Stimulated activated CD8-positive, alpha-beta memory T cell treated with anti-CD3 and anti-CD28 coated beads, Interleukin-12 subunit alpha, Interleukin-12 subunit beta, amount 100 ng/mL, for 24 hours (primary cell): ENCODE data around the gene RRBP1.

Source experiments
- DNase-seq: peaks from one replicate; pipeline ENCODE4 v3.0.0-alpha.2; 2020; ENCODE audit errors: extremely low read depth

Gene RRBP1

DNA sequence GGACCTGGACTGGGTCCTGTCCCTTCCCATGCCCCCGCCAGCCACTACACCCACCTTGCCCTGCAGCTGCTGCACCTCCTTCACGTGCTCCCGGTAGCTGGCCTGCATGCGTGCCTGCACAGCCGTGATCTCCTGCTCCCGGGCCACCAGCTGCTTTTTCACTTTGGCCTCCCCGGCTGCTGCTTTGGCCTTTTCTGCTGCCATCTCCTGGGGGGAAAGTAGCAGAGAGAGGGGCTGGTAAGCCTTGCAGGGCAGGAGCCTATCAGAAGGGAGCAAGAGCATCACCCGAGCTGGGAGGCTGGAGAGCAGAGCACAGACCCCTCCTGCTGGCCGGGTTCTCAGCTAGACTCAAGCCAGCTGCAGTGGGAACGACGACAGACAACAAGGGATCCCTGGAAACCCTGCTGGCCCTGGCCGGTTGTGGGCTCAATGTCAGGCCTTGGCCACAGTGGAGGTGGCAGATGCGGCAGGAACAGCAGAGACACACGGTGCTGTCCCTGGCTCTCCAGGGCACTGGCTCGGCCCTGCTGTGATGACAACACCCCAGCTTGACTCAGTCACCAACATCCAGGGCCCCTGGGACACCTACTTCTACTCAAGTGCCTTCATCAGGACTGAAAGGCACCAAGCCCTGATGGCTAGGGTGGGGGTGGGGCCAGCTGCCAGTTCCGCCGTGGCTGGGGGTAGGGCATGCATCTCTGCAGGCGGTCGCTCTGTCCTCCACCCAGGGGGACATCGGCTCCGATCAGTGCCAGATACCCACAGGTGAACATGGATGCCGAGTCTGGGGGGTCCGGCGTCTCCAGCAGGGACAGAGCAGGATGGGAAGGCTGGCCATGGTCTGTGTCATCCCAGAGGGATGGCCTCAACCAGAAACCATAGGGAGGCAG lies 45.3 kb downstream of the RRBP1 start:
- no peak for DNase-seq

DNA sequence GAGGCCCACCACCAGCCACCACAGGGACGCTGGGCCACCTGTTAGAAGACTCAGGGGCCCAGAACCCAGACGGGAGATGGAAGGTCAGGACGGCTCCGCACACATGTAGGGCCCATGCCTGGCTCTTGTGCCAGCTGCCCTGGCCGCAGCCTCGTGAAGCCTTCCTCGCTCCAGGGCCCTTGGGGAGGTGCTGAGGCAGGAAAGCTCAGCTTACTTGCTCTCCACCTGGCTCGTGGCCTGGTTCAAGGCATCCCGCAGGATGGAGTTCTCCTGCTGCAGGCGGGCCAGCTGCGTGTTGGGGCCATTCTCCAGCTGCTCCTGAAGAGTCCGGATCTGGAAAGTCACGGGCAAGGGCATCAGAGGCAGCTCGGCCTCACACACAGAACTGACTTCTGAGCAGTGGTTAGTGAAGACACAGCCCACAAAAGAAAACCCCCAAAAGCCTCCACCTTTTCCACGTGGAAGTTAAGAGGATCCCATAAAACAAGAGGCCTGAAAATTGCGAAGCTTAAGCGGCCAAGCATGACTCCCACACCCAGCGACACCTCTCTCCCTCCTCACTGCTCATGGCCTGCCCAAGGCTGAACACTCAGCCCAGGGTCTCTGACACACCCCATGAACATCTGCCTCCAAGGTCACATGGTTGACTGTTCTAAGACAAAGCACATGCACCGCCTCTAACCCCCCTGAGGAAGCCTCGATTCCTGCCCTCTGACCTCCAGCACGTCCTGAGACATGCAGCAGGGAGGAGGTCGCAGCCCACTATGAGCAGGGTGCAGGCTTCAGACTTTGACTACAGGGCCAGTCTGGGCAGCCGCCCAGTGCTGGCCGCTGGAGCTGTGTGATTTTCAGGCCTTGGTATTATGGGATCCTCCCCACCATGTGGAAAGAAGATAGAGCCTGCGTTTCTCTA lies 46.5 kb downstream of the RRBP1 start:
- DNase-seq: no peak

DNA sequence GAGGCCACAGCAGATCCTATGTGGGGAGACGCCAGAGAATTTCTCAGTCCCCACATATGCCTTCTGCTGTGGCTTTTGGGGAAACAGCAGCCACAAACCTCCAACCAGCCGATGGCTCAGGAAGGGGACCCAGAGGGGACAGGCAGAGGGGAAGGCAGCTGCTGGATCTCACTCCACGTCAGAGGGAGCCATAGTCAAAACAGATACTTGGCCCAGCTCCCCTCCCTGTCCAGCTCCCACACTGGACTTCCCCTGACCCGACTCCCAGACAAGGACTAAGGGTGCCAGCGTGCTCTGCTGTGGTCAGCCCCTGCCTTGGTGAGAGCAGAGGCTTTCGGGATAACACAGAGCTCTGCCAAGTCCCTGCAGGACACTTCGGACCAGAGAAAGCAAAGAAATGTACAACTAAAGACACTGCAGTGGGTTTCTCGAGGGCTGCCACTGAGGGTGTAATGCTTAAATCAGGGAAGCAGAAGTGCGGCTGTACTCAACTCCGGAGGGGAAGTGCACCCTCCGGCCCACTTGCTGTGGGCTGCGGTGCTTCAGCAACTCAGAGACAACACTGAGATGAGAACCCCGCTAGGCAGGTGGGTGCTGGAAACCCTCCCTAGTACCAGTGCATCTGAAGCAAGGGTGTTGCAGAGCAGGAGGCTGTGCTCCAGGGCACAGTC lies 47.2 kb downstream of the RRBP1 start:
- DNase-seq: no peak

DNA sequence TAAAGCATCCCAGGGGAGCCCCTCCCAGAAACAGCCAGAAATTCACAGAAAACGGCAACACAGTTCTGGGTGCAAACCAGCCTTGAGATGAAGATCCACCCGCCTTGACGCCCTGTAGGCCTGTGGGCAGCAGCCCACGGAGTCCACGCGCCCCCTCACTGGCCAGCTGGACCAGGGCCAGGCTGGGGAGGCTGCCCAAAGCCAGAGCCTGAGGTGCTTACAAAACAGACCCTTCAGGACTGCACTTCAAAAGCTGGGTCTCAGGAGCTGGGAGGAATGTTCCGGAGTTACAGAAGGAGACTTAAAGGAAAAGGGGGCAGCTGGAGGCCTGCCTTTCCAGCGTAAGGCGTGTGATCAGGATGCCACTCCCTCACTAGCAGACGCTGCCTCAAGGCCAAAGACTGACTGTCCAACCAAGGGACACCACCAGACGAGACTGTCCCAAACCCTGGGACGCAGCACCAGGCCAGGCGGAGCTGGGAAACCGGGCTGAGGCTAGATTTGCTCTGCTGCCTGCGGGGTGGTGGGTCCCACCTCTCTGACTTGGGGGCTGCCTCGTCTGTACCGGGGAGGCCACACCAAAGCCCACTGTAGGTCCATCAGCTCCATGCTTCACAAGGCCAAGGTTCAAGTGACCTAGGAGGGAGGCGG lies 48.1 kb downstream of the RRBP1 start:
- no peak for DNase-seq

DNA sequence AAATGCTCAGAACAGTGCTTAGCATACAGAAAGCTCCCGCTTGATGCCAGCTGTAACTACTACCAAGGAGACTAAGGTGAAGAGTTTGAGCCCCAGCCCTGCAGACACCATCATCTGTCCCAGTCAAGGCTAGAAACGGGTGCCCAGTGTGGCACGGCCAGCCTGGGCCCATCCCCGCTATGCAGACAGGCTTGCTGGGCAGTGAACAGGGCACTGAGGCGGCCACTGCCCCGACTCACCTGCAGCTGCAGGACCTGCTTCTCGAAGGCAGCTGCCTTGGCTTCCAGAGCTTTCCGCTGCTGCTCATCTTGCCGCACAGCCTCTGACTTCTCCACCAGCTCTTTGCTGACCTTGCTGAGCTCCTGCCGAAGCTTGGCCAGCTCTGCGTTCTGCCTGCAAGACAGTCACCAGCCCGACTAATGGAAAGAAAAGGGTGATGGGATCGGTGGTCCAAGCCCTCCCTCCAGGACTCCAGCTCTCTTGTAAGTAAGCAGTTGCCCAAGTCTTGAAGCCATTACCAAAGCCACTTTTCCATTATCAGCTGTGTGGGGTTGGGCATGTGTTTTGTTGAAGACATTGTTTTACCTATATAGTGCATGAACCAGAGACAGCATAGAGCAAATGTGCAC lies 48.7 kb downstream of the RRBP1 start:
- DNase-seq: no peak

DNA sequence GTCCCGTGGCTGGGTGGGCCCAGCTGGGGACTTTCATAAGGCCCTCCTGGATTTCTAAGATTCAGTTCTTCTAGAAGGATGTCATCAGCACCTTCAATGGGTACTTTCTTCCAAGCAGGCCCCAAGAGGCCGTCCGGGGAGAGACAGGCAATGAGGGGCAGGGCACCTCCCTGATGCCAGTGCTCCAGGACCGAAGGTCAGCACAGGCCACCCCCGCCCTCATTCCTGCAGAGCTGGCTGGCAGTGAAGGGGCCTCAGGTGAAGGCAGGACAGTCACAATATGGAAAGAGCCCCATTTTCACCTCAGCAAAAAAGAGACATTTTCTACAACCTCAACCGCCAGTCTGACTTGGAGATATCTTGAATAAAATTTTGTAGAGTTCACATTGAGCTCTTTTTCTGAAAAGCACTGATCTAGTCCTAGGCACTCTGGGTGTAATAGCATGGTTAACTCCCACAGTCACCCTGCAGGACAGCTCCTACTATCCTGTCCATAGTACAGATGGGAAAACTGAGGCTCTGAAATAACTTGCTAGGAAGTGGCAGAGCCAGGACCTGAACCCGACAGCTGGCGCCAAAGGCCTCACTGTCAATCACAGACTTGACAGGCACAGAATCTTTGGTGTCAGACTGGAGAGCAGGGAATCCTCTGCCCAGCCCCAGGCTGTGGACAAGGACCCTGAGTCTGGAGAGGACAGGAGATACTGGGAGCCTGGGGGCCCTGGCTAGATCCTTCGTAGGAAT lies 50.3 kb downstream of the RRBP1 start:
- DNase-seq: no peak

DNA sequence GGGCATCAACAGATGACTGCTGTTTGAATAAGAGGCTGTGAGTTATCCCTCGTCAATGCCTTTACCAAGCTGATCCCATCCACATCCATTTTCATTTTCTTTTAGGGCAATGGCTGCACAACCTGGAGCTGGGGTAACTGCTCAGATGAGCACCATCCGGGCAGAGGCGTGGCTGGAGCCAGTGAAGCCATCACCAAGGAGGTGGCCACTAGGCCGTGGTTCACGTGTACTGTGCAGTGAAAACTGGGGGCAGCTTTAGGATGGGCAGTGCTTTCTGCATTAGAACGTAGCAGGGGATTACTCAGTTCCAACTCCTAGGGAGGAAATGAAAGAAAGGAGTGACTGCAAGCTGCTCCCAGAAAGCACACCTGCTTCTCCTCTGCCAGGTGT lies 51.2 kb downstream of the RRBP1 start:
- DNase-seq: no peak

DNA sequence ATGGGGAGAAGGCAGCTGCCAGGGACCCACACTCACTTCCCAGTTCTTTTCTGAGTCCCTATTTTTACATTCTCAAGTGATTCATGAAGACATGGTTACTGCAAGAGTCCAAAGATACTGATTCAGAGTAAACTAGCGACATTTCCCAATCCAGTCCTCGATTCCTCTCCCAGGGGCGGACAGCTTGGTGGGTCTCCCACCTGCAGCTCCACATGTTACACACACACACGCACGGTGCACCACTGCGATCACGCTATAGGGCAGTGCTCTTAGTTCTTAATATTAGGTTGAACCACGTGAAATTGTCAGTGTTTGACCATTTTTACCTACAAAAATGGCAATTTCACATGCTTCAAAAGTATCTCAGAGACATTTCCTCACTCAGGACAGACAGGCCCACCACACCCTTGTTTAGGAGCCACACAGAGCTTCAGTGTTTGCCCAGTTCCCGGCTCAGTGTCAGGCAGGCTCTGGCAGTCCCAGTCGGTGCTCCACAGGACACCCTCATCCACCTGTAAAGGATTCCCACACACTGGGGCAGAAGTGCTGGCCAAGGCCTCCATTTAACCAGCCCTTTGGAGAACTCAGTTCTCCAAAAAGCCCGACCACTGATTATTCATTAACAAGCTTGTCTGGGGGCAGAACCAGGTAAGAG lies 51.8 kb downstream of the RRBP1 start:
- DNase-seq: no peak

DNA sequence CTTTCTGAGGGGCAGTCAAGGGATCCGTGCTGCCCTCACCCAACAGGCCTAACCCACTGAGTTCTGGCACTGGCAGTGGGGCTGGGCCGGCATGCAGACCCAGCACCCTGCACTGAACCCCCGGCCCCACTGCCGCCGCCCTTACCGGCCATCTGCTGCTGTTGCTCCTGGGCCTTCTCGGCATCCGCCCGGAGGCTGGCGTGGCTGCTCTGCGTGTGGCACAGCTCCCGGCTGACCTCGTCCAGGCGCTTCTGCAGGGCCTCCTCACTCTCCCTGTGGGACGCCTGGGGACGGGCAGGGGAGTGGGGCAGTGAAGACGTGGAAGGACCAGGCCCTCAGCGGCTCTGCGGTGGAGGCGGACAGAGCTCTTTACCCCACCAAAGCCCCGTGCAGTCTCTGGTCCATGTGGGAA lies 52.4 kb downstream of the RRBP1 start:
- no peak for DNase-seq

DNA sequence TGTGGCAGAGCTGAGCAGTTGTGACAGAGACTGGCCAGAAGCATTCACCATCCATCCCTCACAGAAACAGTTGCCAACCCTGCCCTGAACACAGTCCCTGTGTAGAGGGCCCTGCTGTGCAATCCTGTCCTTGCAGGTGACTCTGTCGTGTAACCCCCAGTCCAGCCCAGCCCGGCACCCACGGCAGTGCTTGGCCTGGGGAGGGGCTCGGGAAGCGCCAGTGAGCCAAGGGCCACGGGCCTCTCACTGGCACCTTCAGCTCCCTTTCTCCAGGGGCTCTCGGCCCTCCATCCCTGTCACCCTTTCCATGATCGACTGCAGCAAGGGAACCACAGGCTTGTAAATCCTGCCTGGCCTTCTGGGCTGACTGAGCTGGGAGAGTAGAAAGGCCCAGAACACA lies 53.0 kb downstream of the RRBP1 start:
- DNase-seq: no peak

DNA sequence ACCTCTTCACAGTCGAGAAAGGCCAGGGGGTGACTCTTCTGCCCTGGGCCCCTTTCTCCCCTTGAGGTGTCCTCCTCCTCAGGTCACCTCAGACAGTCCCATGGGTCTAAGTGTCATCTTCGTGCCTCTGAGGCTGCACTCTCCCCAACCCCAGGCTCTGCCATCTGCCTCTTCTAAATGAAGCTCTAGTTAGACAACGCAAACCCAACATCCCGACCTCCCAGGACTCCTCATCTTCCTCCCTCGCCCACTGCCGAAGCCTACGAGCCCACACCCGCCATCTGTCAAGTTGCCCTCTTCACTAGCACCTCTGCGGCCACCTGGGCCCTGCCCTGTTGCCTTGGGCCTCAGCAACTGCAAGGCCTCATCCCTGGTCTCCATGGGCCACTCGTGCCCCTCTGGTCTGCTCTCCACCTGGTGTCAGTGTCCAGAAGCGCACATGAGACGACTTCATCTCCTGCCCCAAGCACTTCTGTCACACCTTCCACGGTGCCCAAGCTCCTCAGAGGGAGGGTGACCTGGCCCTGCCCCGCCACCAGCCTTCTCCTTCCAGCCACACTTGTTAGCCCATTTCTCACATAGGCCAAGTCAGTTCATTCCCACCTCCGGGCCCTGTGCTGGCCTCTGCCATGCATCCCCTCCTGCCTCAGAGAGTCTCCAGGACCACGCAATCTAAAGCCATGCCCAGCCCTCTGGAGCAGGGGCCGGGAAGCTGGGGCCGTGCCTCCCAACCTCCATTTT lies 53.8 kb downstream of the RRBP1 start:
- no peak for DNase-seq

DNA sequence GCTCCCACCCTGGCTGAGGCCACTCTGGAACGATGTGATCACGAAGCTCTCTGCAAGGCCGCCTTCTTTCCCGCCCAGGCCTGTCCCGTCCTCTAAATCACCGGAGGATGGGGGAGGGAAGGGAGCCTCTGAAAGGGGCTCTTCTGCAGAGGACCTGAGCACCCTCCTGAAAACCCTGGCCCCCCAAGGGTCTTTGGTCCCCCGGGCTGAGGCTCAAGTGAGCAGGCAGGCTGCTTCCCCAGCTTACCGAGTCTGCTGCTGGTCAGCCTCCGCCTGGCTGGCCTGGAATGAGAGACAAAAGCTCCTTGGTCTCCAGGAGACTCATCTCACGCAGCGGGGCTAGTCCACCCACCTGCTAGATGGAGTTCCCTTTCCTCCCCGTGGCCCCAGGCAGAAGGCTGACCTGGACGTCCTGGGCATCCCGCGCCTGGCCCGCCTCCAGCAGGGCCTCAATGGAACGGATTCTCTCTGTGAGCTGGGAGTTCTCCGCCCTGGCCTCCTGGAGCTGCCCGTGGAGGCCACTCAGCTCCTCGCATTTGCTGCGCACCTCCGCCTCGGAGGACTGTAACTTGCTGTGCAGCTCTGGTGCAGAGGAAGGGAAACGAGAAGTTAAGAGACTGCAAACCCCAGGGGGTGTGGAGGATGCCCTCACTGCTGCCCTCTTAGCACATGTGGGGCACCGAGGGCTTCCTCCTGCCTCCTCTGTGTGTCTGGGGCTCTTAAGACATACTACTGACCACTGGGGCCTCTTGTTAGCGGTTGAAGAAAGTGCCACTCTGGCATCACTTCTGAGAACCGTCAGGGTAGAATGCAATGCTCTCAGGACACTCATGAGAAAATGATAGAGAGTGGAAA lies 54.7 kb downstream of the RRBP1 start:
- DNase-seq: no peak

DNA sequence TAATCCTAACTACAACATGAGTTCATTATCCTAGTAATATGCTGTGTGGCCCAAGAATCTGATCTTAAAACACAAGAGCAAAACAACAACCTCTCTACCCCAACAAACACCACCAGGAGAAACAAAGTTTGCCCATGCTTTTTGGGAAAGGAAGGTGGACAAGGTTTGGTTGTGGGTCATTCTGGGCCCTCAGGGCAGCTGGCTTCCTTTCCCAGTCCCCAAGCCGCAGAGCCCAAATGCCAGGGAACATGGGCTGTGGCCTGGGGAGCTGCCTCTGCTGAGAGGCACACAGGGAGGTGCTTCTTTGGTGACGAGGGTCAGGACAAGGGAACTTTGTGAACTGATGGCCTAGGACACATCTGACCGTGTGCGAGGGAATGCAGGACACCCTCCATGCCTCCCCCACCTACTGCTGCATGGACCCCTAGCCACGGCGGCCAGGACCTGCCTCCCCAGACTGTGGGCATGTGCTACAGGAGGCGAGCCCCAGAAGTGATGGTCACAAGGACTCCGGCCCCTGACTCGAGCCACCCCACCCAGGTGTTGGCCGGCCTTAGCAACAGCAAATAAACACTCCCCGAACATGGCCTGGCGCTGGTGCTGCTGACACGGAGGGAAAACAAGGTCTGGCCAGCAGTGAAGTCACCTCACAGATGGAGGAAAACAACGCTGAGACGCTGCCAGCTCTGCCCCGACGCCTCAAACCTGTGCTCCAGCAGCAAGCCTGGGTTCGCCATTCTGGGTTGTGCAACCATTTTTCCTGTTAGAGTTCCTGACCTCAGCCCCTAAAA lies 55.6 kb downstream of the RRBP1 start:
- no peak for DNase-seq

DNA sequence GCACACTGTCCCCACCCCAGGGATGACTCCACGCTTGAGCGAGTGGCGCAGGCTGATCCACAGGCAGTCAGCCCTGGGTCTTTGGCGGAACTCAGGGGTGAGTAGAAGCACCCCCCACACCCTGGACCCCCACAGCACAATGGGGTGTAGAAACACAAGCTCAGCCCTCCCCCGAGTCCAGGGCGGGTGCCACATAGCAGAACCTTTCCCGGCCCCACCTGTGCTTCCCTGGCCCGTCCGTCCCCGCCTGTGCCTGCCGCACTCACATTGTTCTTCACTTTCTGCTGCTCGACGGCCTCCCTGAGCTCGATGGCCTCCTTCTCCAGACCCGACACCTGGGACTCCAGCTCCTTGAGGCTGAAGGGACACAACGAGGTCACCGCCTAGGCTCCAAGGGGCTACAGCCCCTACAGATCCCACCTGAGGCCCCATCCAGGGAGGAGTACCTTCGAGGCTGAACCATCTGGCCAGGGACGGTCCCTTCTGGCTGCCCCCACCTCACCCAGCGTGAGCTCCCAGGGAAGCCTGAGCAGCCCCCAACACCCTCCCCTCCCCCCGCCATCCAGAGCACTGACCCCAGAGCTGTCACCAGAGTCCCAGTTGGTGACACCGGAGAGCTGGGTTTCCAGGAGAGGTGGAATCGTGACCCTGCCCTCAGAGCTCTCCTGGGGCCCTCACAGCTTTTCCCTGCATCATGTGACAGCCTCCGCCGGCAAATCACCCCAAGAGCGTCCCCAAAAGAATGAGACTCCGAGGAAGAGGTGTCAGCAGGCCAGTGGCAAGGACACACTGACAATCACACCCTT lies 56.6 kb downstream of the RRBP1 start:
- DNase-seq: no peak

DNA sequence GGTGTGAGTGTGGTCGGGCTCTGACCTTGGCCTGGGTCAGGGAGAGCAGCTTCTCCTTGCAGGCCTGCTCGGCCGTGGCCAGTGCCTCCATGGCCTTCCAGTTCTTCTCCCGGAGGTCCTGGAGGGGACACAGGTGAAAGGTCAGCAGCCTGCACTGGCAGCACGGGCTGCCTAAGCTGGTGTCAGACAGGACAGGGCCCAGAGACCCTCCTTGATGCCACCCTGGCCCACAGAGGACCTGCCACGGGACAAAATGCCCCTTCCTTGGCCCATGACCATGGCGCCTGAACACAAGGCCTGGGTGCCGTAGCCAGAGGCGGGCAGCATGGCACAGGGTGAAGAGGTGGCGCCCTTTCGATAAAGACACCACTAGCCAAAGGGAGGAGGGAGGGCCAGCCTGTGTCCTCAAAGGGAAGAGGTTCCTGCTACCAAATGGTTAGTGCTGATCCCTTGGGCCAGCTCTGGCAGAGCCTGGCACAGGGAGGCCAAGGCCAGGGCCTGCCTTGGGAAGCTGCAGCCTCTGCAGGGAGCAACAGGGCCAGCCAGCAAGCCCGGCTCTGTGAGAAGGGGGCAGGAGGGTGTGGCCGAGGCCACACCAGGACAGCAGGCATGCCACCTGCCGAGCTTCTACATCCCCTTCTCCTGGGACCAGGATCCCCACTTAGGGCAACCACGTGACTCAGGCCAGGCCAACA lies 57.3 kb downstream of the RRBP1 start:
- DNase-seq: no peak

DNA sequence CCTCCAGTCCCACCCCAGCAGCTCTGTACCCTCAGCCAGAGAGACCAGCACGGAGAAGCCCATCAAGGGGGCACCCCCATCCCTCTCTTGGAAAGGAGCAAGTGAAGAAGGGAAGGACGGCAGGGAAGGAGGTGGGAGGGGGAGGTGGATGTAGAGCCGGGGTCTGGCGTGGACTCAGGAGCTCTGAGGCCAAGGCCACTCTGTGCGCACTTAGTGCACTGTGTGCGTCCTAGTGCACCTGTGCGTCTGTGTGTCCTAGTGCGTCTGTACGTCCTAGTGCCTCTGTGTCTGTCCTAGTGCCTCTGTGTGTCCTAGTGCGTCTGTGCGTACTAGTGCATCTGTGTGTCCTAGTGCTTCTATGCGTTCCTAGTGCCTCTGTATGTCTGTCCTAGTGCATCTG lies 58.0 kb downstream of the RRBP1 start:
- DNase-seq: no peak
